Ishikawa (cell line): ENCODE data around the gene MMS19.

ENCODE experiments used
- EGR1 ChIP-seq: IDR thresholded peaks from 2 replicates; pipeline ENCODE4 v1.6.1; 2012
- TEAD4 ChIP-seq: IDR thresholded peaks from 2 replicates; pipeline ENCODE4 v1.6.1; 2012
- YY1 ChIP-seq: IDR thresholded peaks from 2 replicates; pipeline ENCODE4 v1.6.1; 2012; ENCODE audit warnings: low read depth
- TF ChIP-seq, protein P1 (sequence below): IDR thresholded peaks from 2 replicates; pipeline ENCODE4 v1.6.1; 2012; ENCODE audit warnings: low read depth, mild to moderate bottlenecking

DNA sequence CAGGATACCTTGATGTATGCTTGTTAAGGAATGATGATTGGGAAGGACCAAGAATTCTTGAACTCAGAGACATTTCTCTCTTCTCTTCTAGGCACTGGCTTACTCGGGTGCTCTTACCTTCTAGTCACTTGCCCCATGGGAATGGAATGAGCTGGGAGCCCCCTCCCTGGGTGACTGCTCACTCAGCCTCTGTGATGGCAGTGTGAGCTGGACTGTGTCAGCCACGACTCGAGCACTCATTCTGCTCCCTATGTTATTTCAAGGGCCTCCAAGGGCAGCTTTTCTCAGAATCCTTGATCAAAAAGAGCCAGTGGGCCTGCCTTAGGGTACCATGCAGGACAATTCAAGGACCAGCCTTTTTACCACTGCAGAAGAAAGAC is 41.5 kb downstream of the MMS19 start:
- TF ChIP-seq TEAD4 (no peak), YY1 (no peak), EGR1 (no peak)
- TF ChIP-seq, protein P1, sequence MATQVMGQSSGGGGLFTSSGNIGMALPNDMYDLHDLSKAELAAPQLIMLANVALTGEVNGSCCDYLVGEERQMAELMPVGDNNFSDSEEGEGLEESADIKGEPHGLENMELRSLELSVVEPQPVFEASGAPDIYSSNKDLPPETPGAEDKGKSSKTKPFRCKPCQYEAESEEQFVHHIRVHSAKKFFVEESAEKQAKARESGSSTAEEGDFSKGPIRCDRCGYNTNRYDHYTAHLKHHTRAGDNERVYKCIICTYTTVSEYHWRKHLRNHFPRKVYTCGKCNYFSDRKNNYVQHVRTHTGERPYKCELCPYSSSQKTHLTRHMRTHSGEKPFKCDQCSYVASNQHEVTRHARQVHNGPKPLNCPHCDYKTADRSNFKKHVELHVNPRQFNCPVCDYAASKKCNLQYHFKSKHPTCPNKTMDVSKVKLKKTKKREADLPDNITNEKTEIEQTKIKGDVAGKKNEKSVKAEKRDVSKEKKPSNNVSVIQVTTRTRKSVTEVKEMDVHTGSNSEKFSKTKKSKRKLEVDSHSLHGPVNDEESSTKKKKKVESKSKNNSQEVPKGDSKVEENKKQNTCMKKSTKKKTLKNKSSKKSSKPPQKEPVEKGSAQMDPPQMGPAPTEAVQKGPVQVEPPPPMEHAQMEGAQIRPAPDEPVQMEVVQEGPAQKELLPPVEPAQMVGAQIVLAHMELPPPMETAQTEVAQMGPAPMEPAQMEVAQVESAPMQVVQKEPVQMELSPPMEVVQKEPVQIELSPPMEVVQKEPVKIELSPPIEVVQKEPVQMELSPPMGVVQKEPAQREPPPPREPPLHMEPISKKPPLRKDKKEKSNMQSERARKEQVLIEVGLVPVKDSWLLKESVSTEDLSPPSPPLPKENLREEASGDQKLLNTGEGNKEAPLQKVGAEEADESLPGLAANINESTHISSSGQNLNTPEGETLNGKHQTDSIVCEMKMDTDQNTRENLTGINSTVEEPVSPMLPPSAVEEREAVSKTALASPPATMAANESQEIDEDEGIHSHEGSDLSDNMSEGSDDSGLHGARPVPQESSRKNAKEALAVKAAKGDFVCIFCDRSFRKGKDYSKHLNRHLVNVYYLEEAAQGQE = no peak
